ENCODE data around the gene GAD1.

GRCh38 chr2:170771421-170771937 lies 45.2 kb upstream of the GAD1 start:
- TF ChIP-seq CTCF (conservative IDR thresholded peaks at IDR 0.05 in 1 of 2, IDR thresholded peaks at IDR 0.05 in 1 of 2; ENCODE audit: extremely low read depth in 1 of 2, insufficient read depth in 1 of 2, low read depth in 1 of 2, low read length in 2 of 2): no peak
- TF ChIP-seq EZH2 (IDR thresholded peaks at IDR 0.05; ENCODE audit: borderline replicate concordance, low read length): no peak

Measured in mammary epithelial cell (primary cell).